GM12878 (cell line): ENCODE measurements around the gene SGMS1. TPM values are rescaled to one million over a fixed set of nuclear protein-coding genes. Genes with fewer than 3 reads are reported as not detected.

Experiments
- ATF7 ChIP-seq: fragments of 450-650 bp; IDR thresholded peaks from 2 replicates; pipeline ENCODE4 v1.6.1; 2016; ENCODE audit warnings: low read depth, mild to moderate bottlenecking
- BHLHE40 ChIP-seq, 2 experiments: fragments of 450-650 bp in 1 of 2; IDR thresholded peaks; 2 replicates each; pipeline ENCODE4 v1.6.1; 2011 to 2017; ENCODE audit warnings: low read depth in 2 of 2, borderline replicate concordance in 1 of 2, improper control_type of control experiment in 1 of 2, low read length in 1 of 2, mild to moderate bottlenecking in 1 of 2
- POLR2A ChIP-seq: IDR thresholded peaks from 2 replicates; pipeline ENCODE4 v1.6.1; 2011; ENCODE audit warnings: low read depth, mild to moderate bottlenecking, low read length
- RUNX3 ChIP-seq: IDR thresholded peaks from 2 replicates; pipeline ENCODE4 v1.6.1; 2012; ENCODE audit warnings: low read length, inconsistent platforms
- SMC3 ChIP-seq: IDR thresholded peaks from 2 replicates; pipeline ENCODE4 v1.6.1; 2011; ENCODE audit warnings: low read length, improper control_type of control experiment, borderline replicate concordance
- YY1 ChIP-seq: IDR thresholded peaks from 2 replicates; pipeline ENCODE4 v1.6.1; 2011; ENCODE audit warnings: low read depth, mild to moderate bottlenecking, low read length
- polyA plus RNA-seq, 11 experiments: library from polyadenylated mRNA; depleted of rRNA in 4 of 11; unstranded in 6 of 11; stranded (reverse) in 5 of 11; fragments of >200 nt; fragmentation: Nextera tagmentation in 4 of 11; fragmentation: Illumina TruSeq in 1 of 11; extraction: Ambion mirVana in 4 of 11; extraction: Trizol in 1 of 11; gene quantifications; 1 replicate in 1 of 11; 2 replicates in 10 of 11; pipeline versions ENCODE4 v1.2.1 to v1.2.3, GENCODE V29; 2011 to 2016; ENCODE audit warnings: inconsistent platforms in 2 of 11, missing spikeins in 2 of 11, low read depth in 1 of 11
- total RNA-seq, 4 experiments: library from RNA; depleted of rRNA in 3 of 4; stranded (reverse); fragments of >200 nt in 3 of 4; fragmentation: Illumina TruSeq in 1 of 4; extraction: Trizol in 1 of 4; gene quantifications; 2 replicates each; pipeline versions ENCODE4 v1.2.1 to v1.2.3, GENCODE V29; 2013 to 2021
- TF ChIP-seq, protein P1 (sequence below): fragments of 450-650 bp; IDR thresholded peaks from 2 replicates; pipeline ENCODE4 v1.6.1; 2017; ENCODE audit warnings: mild to moderate bottlenecking, moderate library complexity
- TF ChIP-seq, protein P2 (sequence below): fragments of 450-650 bp; IDR thresholded peaks from 2 replicates; pipeline ENCODE4 v1.6.1; 2016; ENCODE audit warnings: mild to moderate bottlenecking, moderate library complexity, borderline replicate concordance
- TF ChIP-seq, protein P3 (sequence below), 3 experiments: IDR thresholded peaks in 2 of 3; conservative IDR thresholded peaks in 1 of 3; 2 replicates each; pipeline ENCODE4 v1.5.1; 2011; ENCODE audit warnings: low read depth in 3 of 3, low read length in 3 of 3, mild to moderate bottlenecking in 3 of 3, control low read depth in 2 of 3, moderate library complexity in 2 of 3, inconsistent platforms in 1 of 3, mixed read lengths in 1 of 3; ENCODE audit not compliant: control insufficient read depth in 2 of 3, insufficient read depth in 1 of 3; ENCODE audit errors: extremely low read depth in 1 of 3

Gene SGMS1
- total and polyA plus RNA-seq, 10 of the 15 experiments (the other 5 are each of a cell fraction or from before 2014, with no cell fraction given) = 1.4 to 14.5 (median 4.9) TPM

DNA sequence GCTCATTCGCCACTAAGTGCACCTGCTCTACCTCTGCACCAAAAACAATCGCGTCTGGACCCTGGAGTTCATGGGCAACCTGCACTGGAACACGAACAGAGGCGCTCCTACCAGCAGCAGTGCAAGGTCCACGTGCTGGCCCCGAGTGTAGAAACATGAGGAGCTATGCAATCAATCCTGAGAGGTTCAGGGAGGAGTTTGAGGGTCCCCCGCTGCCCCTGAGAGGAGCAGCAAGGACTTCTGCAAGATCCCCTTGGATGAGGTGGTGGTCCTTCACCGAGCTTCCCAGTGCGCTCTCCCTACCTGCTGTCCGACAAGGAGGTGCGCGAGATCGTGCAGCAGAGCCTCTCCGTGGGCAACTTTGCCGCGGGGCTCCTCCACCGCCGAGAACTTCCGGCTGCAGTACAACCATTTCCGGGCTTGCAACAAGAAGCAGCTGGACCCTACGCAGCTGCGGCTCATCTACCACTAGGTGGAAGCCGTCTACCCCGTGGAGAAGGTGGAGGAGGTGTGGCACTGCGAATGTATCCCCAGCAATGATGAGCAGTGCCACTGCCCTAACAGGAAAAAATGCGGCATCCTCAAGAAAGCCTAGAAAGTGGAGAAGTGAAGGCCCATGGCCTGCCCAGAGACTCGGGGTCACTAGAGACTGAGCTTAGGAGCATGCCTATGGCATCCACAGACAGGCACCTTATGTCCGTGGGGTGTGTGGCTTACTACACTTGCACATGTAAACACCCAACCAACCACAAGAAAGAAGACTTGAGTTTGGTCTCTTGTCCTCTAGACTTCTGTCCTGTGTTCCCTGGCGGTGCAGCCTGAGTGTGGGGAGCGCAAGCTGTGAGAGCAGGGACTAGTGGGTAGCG is 36.3 kb upstream of the SGMS1 start (continued):
- TF ChIP-seq, protein P1, sequence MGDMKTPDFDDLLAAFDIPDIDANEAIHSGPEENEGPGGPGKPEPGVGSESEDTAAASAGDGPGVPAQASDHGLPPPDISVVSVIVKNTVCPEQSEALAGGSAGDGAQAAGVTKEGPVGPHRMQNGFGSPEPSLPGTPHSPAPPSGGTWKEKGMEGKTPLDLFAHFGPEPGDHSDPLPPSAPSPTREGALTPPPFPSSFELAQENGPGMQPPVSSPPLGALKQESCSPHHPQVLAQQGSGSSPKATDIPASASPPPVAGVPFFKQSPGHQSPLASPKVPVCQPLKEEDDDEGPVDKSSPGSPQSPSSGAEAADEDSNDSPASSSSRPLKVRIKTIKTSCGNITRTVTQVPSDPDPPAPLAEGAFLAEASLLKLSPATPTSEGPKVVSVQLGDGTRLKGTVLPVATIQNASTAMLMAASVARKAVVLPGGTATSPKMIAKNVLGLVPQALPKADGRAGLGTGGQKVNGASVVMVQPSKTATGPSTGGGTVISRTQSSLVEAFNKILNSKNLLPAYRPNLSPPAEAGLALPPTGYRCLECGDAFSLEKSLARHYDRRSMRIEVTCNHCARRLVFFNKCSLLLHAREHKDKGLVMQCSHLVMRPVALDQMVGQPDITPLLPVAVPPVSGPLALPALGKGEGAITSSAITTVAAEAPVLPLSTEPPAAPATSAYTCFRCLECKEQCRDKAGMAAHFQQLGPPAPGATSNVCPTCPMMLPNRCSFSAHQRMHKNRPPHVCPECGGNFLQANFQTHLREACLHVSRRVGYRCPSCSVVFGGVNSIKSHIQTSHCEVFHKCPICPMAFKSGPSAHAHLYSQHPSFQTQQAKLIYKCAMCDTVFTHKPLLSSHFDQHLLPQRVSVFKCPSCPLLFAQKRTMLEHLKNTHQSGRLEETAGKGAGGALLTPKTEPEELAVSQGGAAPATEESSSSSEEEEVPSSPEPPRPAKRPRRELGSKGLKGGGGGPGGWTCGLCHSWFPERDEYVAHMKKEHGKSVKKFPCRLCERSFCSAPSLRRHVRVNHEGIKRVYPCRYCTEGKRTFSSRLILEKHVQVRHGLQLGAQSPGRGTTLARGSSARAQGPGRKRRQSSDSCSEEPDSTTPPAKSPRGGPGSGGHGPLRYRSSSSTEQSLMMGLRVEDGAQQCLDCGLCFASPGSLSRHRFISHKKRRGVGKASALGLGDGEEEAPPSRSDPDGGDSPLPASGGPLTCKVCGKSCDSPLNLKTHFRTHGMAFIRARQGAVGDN = peak; percentile 59
- peak; percentile 39; the same call in 1 of the 2 replicates for TF ChIP-seq YY1
- TF ChIP-seq POLR2A = peak; percentile 70
- peak; percentile 41; the same call in 1 of the 2 replicates for TF ChIP-seq SMC3
- peak; percentile 13; the same call in 1 of the 2 replicates for TF ChIP-seq RUNX3
- TF ChIP-seq ATF7 = 0 out of 2 replicates have a peak, but pooled peaks have one; percentile 7
- 0 out of 4 replicates have a peak, but pooled peaks of 1 of the 2 experiments have one; percentile 37 for TF ChIP-seq BHLHE40 (IDR thresholded peaks at IDR 0.05; ENCODE audit: borderline replicate concordance in 1 of 2, low read depth in 2 of 2, low read length in 1 of 2)
- TF ChIP-seq, protein P2, sequence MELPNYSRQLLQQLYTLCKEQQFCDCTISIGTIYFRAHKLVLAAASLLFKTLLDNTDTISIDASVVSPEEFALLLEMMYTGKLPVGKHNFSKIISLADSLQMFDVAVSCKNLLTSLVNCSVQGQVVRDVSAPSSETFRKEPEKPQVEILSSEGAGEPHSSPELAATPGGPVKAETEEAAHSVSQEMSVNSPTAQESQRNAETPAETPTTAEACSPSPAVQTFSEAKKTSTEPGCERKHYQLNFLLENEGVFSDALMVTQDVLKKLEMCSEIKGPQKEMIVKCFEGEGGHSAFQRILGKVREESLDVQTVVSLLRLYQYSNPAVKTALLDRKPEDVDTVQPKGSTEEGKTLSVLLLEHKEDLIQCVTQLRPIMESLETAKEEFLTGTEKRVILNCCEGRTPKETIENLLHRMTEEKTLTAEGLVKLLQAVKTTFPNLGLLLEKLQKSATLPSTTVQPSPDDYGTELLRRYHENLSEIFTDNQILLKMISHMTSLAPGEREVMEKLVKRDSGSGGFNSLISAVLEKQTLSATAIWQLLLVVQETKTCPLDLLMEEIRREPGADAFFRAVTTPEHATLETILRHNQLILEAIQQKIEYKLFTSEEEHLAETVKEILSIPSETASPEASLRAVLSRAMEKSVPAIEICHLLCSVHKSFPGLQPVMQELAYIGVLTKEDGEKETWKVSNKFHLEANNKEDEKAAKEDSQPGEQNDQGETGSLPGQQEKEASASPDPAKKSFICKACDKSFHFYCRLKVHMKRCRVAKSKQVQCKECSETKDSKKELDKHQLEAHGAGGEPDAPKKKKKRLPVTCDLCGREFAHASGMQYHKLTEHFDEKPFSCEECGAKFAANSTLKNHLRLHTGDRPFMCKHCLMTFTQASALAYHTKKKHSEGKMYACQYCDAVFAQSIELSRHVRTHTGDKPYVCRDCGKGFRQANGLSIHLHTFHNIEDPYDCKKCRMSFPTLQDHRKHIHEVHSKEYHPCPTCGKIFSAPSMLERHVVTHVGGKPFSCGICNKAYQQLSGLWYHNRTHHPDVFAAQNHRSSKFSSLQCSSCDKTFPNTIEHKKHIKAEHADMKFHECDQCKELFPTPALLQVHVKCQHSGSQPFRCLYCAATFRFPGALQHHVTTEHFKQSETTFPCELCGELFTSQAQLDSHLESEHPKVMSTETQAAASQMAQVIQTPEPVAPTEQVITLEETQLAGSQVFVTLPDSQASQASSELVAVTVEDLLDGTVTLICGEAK = peak; percentile 86
- TF ChIP-seq, protein P3, sequence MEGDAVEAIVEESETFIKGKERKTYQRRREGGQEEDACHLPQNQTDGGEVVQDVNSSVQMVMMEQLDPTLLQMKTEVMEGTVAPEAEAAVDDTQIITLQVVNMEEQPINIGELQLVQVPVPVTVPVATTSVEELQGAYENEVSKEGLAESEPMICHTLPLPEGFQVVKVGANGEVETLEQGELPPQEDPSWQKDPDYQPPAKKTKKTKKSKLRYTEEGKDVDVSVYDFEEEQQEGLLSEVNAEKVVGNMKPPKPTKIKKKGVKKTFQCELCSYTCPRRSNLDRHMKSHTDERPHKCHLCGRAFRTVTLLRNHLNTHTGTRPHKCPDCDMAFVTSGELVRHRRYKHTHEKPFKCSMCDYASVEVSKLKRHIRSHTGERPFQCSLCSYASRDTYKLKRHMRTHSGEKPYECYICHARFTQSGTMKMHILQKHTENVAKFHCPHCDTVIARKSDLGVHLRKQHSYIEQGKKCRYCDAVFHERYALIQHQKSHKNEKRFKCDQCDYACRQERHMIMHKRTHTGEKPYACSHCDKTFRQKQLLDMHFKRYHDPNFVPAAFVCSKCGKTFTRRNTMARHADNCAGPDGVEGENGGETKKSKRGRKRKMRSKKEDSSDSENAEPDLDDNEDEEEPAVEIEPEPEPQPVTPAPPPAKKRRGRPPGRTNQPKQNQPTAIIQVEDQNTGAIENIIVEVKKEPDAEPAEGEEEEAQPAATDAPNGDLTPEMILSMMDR (IDR thresholded peaks at IDR 0.05 in 2 of 3, conservative IDR thresholded peaks at IDR 0.05 in 1 of 3; ENCODE audit: control insufficient read depth in 2 of 3, extremely low read depth in 1 of 3, insufficient read depth in 1 of 3, low read depth in 3 of 3, low read length in 3 of 3) = peak; percentile 62 to 68 (median 63)
- TF ChIP-seq, all 136 proteins: peak for 19; not testable (repeated sequence) for 117
